GM12878 (cell line): Measurements from ENCODE around the gene BTG4. TPM values are rescaled to one million over a fixed set of nuclear protein-coding genes. Genes with fewer than 3 reads are reported as not detected.

ENCODE experiments used
- ATAC-seq: fragments of 200-7000 bp; cut with Tn5 transposase; 3 replicates; pipeline ENCODE4 v1.9.1; 2020; ENCODE audit warnings: mild to moderate bottlenecking, moderate library complexity
- Bru-seq: library from RNA; stranded (reverse); fragments of 400-500 nt; gene quantifications from one replicate; lab custom pipeline; 2021; lab: Mats Ljungman, UMichigan
- BruChase-seq, 2 experiments: library from RNA; stranded (reverse); fragments of 400-500 nt; gene quantifications; one replicate each; lab custom pipeline; 2021; lab: Mats Ljungman, UMichigan
- BruUV-seq: library from RNA; stranded (reverse); fragments of 400-500 nt; replicated peaks from 2 replicates; lab custom pipeline; 2021; lab: Mats Ljungman, UMichigan
- CTCF ChIA-PET: fragments of 300-600 bp; sonication (Branson Sonifier 250); formaldehyde crosslinking; extraction: SDS; loops from one replicate; lab custom pipeline; 2021; ENCODE audit warnings: inconsistent platforms; lab: Yijun Ruan, JAX
- POLR2A ChIA-PET: fragments of 350-600 bp; formaldehyde crosslinking; extraction: SDS; loops from one replicate; lab custom pipeline; 2021; ENCODE audit warnings: inconsistent platforms; lab: Charles Lee
- RAD21 ChIA-PET: fragments of 300-600 bp; sonication (Branson Sonifier 250); formaldehyde crosslinking; loops from one replicate; lab custom pipeline; 2023; ENCODE audit warnings: antibody characterized with exemption; ENCODE audit not compliant: unreplicated experiment; lab: Charles Lee
- SMC1A ChIA-PET: fragments of 300-600 bp; sonication (Branson Sonifier 250); formaldehyde crosslinking; loops from one replicate; lab custom pipeline; 2023; ENCODE audit not compliant: unreplicated experiment, uncharacterized antibody; lab: Charles Lee
- DNase-seq: peaks from one replicate; pipeline ENCODE4 v3.0.0-alpha.2; 2011; ENCODE audit warnings: low read depth, low spot score
- FAIRE-seq: peaks from 3 replicates; lab custom pipeline; 2011; peaks lifted over from hg19 to GRCh38; lab: Jason Lieb, UNC
- H2AFZ ChIP-seq: 2 replicates; pipeline ENCODE4 v1.6.0; 2011; ENCODE audit warnings: low read depth, low read length, control low read depth; ENCODE audit not compliant: control insufficient read depth
- H3K27ac ChIP-seq: 2 replicates; pipeline ENCODE4 v1.5.1; 2011; ENCODE audit warnings: control low read depth; ENCODE audit not compliant: control insufficient read depth, insufficient read depth
- H3K27me3 ChIP-seq, 2 experiments: replicated peaks in 1 of 2; 2 replicates each; pipeline versions ENCODE4 v1.6.0 to v1.6.1; 2011; ENCODE audit warnings: low read length in 1 of 2; ENCODE audit not compliant: control insufficient read depth in 2 of 2, insufficient read depth in 2 of 2
- H3K36me3 ChIP-seq, 2 experiments: 2 replicates each; pipeline ENCODE4 v1.5.1; 2011; ENCODE audit warnings: low read length in 1 of 2; ENCODE audit not compliant: control insufficient read depth in 2 of 2, insufficient read depth in 2 of 2
- H3K4me1 ChIP-seq: 2 replicates; pipeline ENCODE4 v1.6.1; 2011; ENCODE audit warnings: mild to moderate bottlenecking, low read length, moderate library complexity, mixed read lengths; ENCODE audit not compliant: control insufficient read depth, insufficient read depth
- H3K4me2 ChIP-seq: 2 replicates; pipeline ENCODE4 v1.6.0; 2011; ENCODE audit warnings: control low read depth; ENCODE audit not compliant: control insufficient read depth, insufficient read depth
- H3K4me3 ChIP-seq: fragments of 200-600 bp; sonication (generic); 2 replicates; pipeline ENCODE4 v1.5.1; 2016
- H3K79me2 ChIP-seq: 2 replicates; pipeline ENCODE4 v1.6.0; 2011; ENCODE audit warnings: low read length; ENCODE audit not compliant: control insufficient read depth, insufficient read depth
- H3K9ac ChIP-seq: 2 replicates; pipeline ENCODE4 v1.8.0; 2011; ENCODE audit warnings: low read length, control low read depth, mixed read lengths; ENCODE audit not compliant: control insufficient read depth, insufficient read depth
- H3K9me3 ChIP-seq: replicated peaks from 3 replicates; pipeline ENCODE4 v1.5.1; 2011; ENCODE audit warnings: mild to moderate bottlenecking, low read length; ENCODE audit not compliant: control insufficient read depth, insufficient read depth
- H4K20me1 ChIP-seq: 2 replicates; pipeline ENCODE4 v1.6.0; 2011; ENCODE audit not compliant: control insufficient read depth, insufficient read depth
- ATF2 ChIP-seq: IDR thresholded peaks from 2 replicates; pipeline ENCODE4 v1.6.1; 2012; ENCODE audit warnings: low read length, inconsistent platforms
- HDAC2 ChIP-seq: fragments of 200-600 bp; sonication (generic); IDR thresholded peaks from 2 replicates; pipeline ENCODE4 v1.6.1; 2017
- KDM1A ChIP-seq: fragments of 200-600 bp; sonication (generic); IDR thresholded peaks from 2 replicates; pipeline ENCODE4 v1.6.1; 2016; ENCODE audit warnings: borderline replicate concordance
- NKRF ChIP-seq: fragments of 450-650 bp; conservative IDR thresholded peaks from 2 replicates; pipeline ENCODE4 v1.6.1; 2017; ENCODE audit warnings: mild to moderate bottlenecking, moderate library complexity
- NR2F1 ChIP-seq: fragments of 450-650 bp; conservative IDR thresholded peaks from 2 replicates; pipeline ENCODE4 v1.6.1; 2017; ENCODE audit warnings: mild to moderate bottlenecking
- PRDM15 ChIP-seq: fragments of 450-650 bp; formaldehyde crosslinking; IDR thresholded peaks from 2 replicates; pipeline ENCODE4 v1.4.0; 2020; ENCODE audit warnings: mild to moderate bottlenecking, moderate library complexity
- WGBS: methylation state at CpG from one replicate; pipeline ENCODE4 v1.1.6; 2016; ENCODE audit warnings: low lambda C conversion rate; ENCODE audit not compliant: insufficient replicate concordance, insufficient coverage; ENCODE audit errors: missing lambda C conversion rate; 5-methylcytosine and 5-hydroxymethylcytosine counted together
- in situ Hi-C: fragments of 300-500 bp; cut with MboI; formaldehyde crosslinking; loops from 9 replicates; pipeline ENCODE4 v1.14.3; 2018; ENCODE audit warnings: mixed read lengths
- intact Hi-C: fragments of 100-400 bp; cut with micrococcal nuclease; formaldehyde crosslinking; loops from one replicate; pipeline ENCODE4 v1.14.2; 2022; ENCODE audit not compliant: unreplicated experiment
- long read RNA-seq, 2 experiments: library from polyadenylated mRNA; unstranded; transcript quantifications; one replicate each; pipeline ENCODE4 v2.0.0, GENCODE V29; 2019 to 2020
- polyA minus RNA-seq, 3 experiments: library from RNA; depleted of rRNA, polyadenylated mRNA; stranded (reverse); fragments of >200 nt; gene quantifications; 2 replicates each; pipeline ENCODE4 v1.2.3, GENCODE V29; 2011
- polyA plus RNA-seq, 11 experiments: library from polyadenylated mRNA; depleted of rRNA in 4 of 11; unstranded in 6 of 11; stranded (reverse) in 5 of 11; fragments of >200 nt; fragmentation: Nextera tagmentation in 4 of 11; fragmentation: Illumina TruSeq in 1 of 11; extraction: Ambion mirVana in 4 of 11; extraction: Trizol in 1 of 11; gene quantifications; 1 replicate in 1 of 11; 2 replicates in 10 of 11; pipeline versions ENCODE4 v1.2.1 to v1.2.3, GENCODE V29; 2011 to 2016; ENCODE audit warnings: inconsistent platforms in 2 of 11, missing spikeins in 2 of 11, low read depth in 1 of 11
- total RNA-seq, 4 experiments: library from RNA; depleted of rRNA in 3 of 4; stranded (reverse); fragments of >200 nt in 3 of 4; fragmentation: Illumina TruSeq in 1 of 4; extraction: Trizol in 1 of 4; gene quantifications; 2 replicates each; pipeline versions ENCODE4 v1.2.1 to v1.2.3, GENCODE V29; 2013 to 2021
- TF ChIP-seq, protein P1 (sequence below): fragments of 450-650 bp; formaldehyde crosslinking; IDR thresholded peaks from 2 replicates; pipeline ENCODE4 v1.4.0; 2022; ENCODE audit warnings: mild to moderate bottlenecking, moderate library complexity

BTG4 gene
- total RNA-seq (2013; cell fraction: nucleolus; rRNA removed) = 0.83 TPM in 1 of 2 replicates, not detected in the other
- total RNA-seq (2014; rRNA removed) (not detected in 2 replicates), total RNA-seq (2014; rRNA removed; fragmentation: Illumina TruSeq; extraction: Trizol) (not detected in 2 replicates), total RNA-seq (2021) (not detected in 2 replicates), polyA plus RNA-seq (2011; rRNA removed) (not detected in 2 replicates), polyA plus RNA-seq (2014; fragmentation: Illumina TruSeq; extraction: Trizol) (not detected in 2 replicates), polyA plus RNA-seq (2014; fragmentation: Nextera tagmentation; extraction: Ambion mirVana) (under 1 TPM in 1 of 2 experiments, not detected in 1; 0.14 TPM), polyA plus RNA-seq (2014; rRNA removed) (not detected in 2 replicates), polyA plus RNA-seq (2016; fragmentation: Nextera tagmentation; extraction: Ambion mirVana) (not detected), polyA minus RNA-seq (2011; rRNA and poly(A)+ RNA removed) (not detected in 2 replicates), Bru-seq, nascent RNA (percentile 14 among the genes with signal in this experiment), BruChase-seq, experiment 1, labeled RNA remaining after a 6-hour chase (percentile 15 among the genes with signal in this experiment), BruChase-seq, experiment 2, labeled RNA remaining after a 2-hour chase (percentile 11 among the genes with signal in this experiment)
- not detected for polyA plus RNA-seq (2011; ENCODE audit: low read depth)
- polyA plus RNA-seq (2011; cell fraction: cytosol; rRNA removed) = not detected in 2 replicates
- polyA plus RNA-seq (2011; cell fraction: nucleus; rRNA removed) = not detected in 2 replicates
- polyA plus RNA-seq (2012) = not detected in 2 replicates
- polyA minus RNA-seq (2011; cell fraction: cytosol; rRNA and poly(A)+ RNA removed) = not detected in 2 replicates
- not detected in 2 replicates for polyA minus RNA-seq (2011; cell fraction: nucleus; rRNA and poly(A)+ RNA removed)
- long read RNA-seq, experiment 1 = 0 reads
- long read RNA-seq, experiment 2 = 0 reads

- ChIA-PET SMC1A (no interaction called here), CTCF (no interaction called here), RAD21 (interaction anchor here (0.5 kb wide), 1 partner anchor 358 kb away, joined by 3 read pairs; no protein-coding TSS in a partner anchor), POLR2A (no interaction called here)
- peak; percentile 73 for ATAC-seq
- intact Hi-C loops = no loop called here
- no peak within 1 kb of the TSS for H3K27ac ChIP-seq
- DNase-seq = no peak
- no TSS peak for BruUV-seq
- peak within 1 kb of the TSS; percentile 46; the same call in 1 of the 2 replicates for H3K4me2 ChIP-seq
- FAIRE-seq = no peak
- no peaks in the 10 kb centered on the region for H3K36me3 ChIP-seq
- no peaks in the 10 kb centered on the region; the same call in 2 of the 3 replicates for H3K9me3 ChIP-seq
- no peaks in the 10 kb centered on the region for H3K4me1 ChIP-seq
- no peak within 1 kb of the TSS for H3K9ac ChIP-seq
- in situ Hi-C loops = no loop called here
- no peak within 1 kb of the TSS for H3K4me3 ChIP-seq
- H2AFZ ChIP-seq = no peak within 1 kb of the TSS
- WGBS = 20% methylated on average over 64 of the region's 90 CpGs
- no peaks in the 10 kb centered on the region for H3K79me2 ChIP-seq
- H4K20me1 ChIP-seq = no peaks in the 10 kb centered on the region
- H3K27me3 ChIP-seq = peaks cover 2 to 10% of the 10 kb centered on the region in 2 experiments; a peak in 3 of 4 replicates
- TF ChIP-seq NR2F1 (no peak), PRDM15 (no peak), NKRF (no peak), KDM1A (no peak), HDAC2 (no peak), ATF2 (no peak)
- TF ChIP-seq, protein P1, sequence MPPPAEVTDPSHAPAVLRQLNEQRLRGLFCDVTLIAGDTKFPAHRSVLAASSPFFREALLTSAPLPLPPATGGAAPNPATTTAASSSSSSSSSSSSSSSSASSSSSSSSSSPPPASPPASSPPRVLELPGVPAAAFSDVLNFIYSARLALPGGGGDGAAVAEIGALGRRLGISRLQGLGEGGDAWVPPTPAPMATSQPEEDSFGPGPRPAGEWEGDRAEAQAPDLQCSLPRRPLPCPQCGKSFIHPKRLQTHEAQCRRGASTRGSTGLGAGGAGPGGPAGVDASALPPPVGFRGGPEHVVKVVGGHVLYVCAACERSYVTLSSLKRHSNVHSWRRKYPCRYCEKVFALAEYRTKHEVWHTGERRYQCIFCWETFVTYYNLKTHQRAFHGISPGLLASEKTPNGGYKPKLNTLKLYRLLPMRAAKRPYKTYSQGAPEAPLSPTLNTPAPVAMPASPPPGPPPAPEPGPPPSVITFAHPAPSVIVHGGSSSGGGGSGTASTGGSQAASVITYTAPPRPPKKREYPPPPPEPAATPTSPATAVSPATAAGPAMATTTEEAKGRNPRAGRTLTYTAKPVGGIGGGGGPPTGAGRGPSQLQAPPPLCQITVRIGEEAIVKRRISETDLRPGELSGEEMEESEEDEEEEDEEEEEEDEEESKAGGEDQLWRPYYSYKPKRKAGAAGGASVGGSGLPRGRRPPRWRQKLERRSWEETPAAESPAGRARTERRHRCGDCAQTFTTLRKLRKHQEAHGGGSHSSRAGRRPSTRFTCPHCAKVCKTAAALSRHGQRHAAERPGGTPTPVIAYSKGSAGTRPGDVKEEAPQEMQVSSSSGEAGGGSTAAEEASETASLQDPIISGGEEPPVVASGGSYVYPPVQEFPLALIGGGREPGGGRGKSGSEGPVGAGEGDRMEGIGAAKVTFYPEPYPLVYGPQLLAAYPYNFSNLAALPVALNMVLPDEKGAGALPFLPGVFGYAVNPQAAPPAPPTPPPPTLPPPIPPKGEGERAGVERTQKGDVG (CRISPR knock-in tag) = no peak
Measured at GRCh38 chr11:111512296-111513239, at the start of gene BTG4. BTG4 (minus strand) TSS chr11:111512386; CDS start chr11:111498776, 13,610 bp downstream.
